GM19324 (cell line): ENCODE results near the gene STK33.

Experiments used
- ATAC-seq: cut with Tn5 transposase; IDR thresholded peaks from one replicate; pipeline ENCODE4 v1.9.1; 2021; ENCODE audit warnings: mild to moderate bottlenecking, moderate library complexity; ENCODE audit not compliant: unreplicated experiment, low FRiP score

The STK33 gene

GRCh38 chr11:8381871-8382396, 212.1 kb downstream of the STK33 start:
- no peak for ATAC-seq

GRCh38 chr11:8381343-8381742, 212.7 kb downstream of the STK33 start:
- ATAC-seq = no peak

- no peak for ATAC-seq
Observed at GRCh38 chr11:8375932-8376331, 218.1 kb downstream of the STK33 start.

GRCh38 chr11:8375460-8375859, 218.6 kb downstream of the STK33 start:
- ATAC-seq = no peak

- ATAC-seq = no peak
Observed at GRCh38 chr11:8374716-8375115, 219.3 kb downstream of the STK33 start.

- no peak for ATAC-seq
Observed at GRCh38 chr11:8373519-8374432, 220.3 kb downstream of the STK33 start.

- ATAC-seq = no peak
Observed at GRCh38 chr11:8372641-8373381, 221.2 kb downstream of the STK33 start.

GRCh38 chr11:8371516-8371884, 222.5 kb downstream of the STK33 start:
- ATAC-seq = no peak

GRCh38 chr11:8370812-8371515, 223.1 kb downstream of the STK33 start:
- ATAC-seq = no peak

GRCh38 chr11:8369592-8370205, 224.3 kb downstream of the STK33 start:
- no peak for ATAC-seq

GRCh38 chr11:8368772-8369171, 225.3 kb downstream of the STK33 start:
- no peak for ATAC-seq

- no peak for ATAC-seq
Observed at GRCh38 chr11:8368194-8368593, 225.8 kb downstream of the STK33 start.

GRCh38 chr11:8366316-8366715, 227.7 kb downstream of the STK33 start:
- no peak for ATAC-seq

GRCh38 chr11:8365216-8365941, 228.6 kb downstream of the STK33 start:
- no peak for ATAC-seq

- ATAC-seq = no peak
Observed at GRCh38 chr11:8363921-8364320, 230.1 kb downstream of the STK33 start.

- ATAC-seq = no peak
Observed at GRCh38 chr11:8362899-8363298, 231.1 kb downstream of the STK33 start.

- no peak for ATAC-seq
Observed at GRCh38 chr11:8362491-8362890, 231.5 kb downstream of the STK33 start.

GRCh38 chr11:8361664-8362210, 232.3 kb downstream of the STK33 start:
- no peak for ATAC-seq

GRCh38 chr11:8361206-8361605, 232.8 kb downstream of the STK33 start:
- ATAC-seq = no peak
